Fibroblast of lung (primary cell): ENCODE data around the gene RFFL.

ENCODE experiments used
- EZH2 ChIP-seq: IDR thresholded peaks from 2 replicates; pipeline ENCODE4 v1.5.1; 2012; ENCODE audit warnings: low read length, control low read depth, mild to moderate bottlenecking; ENCODE audit errors: missing control alignments
- TF ChIP-seq, protein P1 (sequence below), 2 donors: IDR thresholded peaks in 1 of 2; conservative IDR thresholded peaks in 1 of 2; 1 replicate in 1 of 2; 2 replicates in 1 of 2; pipeline ENCODE4 v1.5.1; 2011 to 2012; ENCODE audit warnings: low read length in 2 of 2, control low read depth in 1 of 2, inconsistent platforms in 1 of 2, low read depth in 1 of 2, mild to moderate bottlenecking in 1 of 2

DNA sequence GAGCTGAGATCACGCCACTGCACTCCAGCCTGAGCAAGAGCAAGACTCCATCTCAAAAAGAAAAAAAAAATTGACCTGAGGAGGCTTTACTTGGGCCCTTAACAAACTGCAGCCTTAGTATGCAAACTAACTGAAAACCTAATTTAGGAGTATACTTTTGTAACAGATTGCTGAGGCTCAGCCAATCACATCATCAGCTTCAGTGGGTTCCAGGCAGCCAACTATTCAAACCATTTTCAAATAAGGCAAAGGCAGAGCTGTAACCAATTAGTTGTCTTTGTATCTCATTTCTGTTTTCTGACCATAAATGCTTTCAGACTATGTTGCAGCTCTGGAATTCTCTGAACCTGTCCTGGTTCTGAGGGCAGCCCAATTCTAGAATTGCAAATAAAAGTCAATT is 32.2 kb upstream of the RFFL start:
- TF ChIP-seq, protein P1, sequence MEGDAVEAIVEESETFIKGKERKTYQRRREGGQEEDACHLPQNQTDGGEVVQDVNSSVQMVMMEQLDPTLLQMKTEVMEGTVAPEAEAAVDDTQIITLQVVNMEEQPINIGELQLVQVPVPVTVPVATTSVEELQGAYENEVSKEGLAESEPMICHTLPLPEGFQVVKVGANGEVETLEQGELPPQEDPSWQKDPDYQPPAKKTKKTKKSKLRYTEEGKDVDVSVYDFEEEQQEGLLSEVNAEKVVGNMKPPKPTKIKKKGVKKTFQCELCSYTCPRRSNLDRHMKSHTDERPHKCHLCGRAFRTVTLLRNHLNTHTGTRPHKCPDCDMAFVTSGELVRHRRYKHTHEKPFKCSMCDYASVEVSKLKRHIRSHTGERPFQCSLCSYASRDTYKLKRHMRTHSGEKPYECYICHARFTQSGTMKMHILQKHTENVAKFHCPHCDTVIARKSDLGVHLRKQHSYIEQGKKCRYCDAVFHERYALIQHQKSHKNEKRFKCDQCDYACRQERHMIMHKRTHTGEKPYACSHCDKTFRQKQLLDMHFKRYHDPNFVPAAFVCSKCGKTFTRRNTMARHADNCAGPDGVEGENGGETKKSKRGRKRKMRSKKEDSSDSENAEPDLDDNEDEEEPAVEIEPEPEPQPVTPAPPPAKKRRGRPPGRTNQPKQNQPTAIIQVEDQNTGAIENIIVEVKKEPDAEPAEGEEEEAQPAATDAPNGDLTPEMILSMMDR (conservative IDR thresholded peaks at IDR 0.05 in 1 of 2, IDR thresholded peaks at IDR 0.05 in 1 of 2; ENCODE audit: low read depth in 1 of 2, low read length in 2 of 2), result no peak
- TF ChIP-seq EZH2, result no peak
